Measurements from ENCODE around the gene MTA1. TPM values are rescaled to one million over a fixed set of nuclear protein-coding genes. Genes with fewer than 3 reads are reported as not detected.

The MTA1 gene
- total and polyA plus RNA-seq, 7 experiments from 2014 or later, result 2.8 to 132 (median 117) TPM

DNA sequence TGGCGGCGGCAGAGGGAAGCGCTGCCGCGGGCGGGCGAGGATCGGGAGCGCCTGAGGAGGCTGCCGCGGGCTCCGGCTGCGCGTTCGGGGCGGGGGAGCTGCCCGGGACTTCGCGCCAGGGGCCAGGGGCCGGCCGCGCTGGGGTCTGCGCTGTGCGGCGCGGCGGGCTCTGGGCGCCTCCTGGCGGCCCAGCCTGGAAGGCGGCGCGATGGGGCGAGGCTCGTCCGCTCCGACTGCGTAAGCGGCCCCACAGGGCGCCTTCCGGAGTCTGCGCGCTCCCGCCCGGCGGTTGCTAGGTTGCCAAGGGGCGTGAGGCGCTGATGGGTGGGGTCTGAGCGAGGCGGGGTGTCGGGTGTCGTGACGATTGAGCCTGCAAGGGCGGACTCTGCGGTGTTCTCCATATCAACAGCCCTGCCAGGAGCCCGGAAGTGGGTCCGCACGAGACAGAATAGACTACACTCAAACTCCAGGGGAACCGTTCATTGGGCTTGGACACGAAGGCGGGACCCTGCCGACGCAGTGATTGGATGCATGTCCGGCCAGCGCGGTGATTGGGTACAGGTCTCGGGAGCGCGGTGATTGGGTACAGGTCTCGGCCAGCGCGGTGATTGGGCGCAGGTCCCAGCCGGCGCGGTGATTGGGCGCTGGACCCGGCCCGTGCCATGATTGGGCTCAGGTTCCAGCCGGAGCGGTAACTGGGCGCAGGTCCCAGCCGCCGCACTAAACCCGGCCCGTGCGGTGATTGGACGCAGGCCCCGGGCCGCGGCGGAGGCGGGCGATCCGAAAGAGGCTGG is 71.1 kb downstream of the MTA1 start, which contains the start of gene TEDC1:
Gene TEDC1 (plus strand): TSS at position 675 of the 794 bp plus-strand sequence. CDS start 130 bp downstream, outside the sequence.
- Histone ChIP-seq H3K9me3 (ENCODE audit: control insufficient read depth in 2 of 3, low read length in 3 of 3) (no peaks in the 10 kb centered on the region), H3K36me3 (ENCODE audit: control insufficient read depth in 2 of 3, insufficient read depth in 3 of 3, low read length in 3 of 3) (no peaks in the 10 kb centered on the region), H3K4me1 (ENCODE audit: control insufficient read depth in 2 of 2, insufficient read depth in 2 of 2, low read length in 2 of 2) (peaks cover 16 to 24% of the 10 kb centered on the region in 2 donors), H3K4me3 (ENCODE audit: low read length) (peak within 1 kb of the TSS; percentile 85), H3K27me3 (ENCODE audit: control insufficient read depth in 2 of 2, insufficient read depth in 2 of 2, low read length in 2 of 2) (no peaks in the 10 kb centered on the region), H3K27ac (ENCODE audit: low read depth, low read length) (peak within 1 kb of the TSS; percentile 100)
- Mint-ChIP-seq H3K27me3 (no peaks in the 10 kb centered on the region), H3K4me1 (peaks cover 5 to 24% (median 19%) of the 10 kb centered on the region in 7 donors), H3K27ac (peak within 1 kb of the TSS; percentile 84 to 99 (median 96)), H3K36me3 (peaks cover 0 to 2% (median 0%) of the 10 kb centered on the region in 5 donors), H3K4me3 (peak within 1 kb of the TSS; percentile 79 to 95 (median 86)), H3K9me3 (no peaks in the 10 kb centered on the region)
- intact Hi-C loops (cut with micrococcal nuclease), result loop anchor here (1.0 to 10.0 kb wide), 21 partner anchors 9 to 738 kb away; partner anchors contain the start of genes BRF1 (in 2 of the 2), CDCA4 (in 2 of the 2), CRIP2 (in 2 of the 2) and GPR132 (in 2 of the 2)
- DNase-seq (peak; percentile 96 to 100 (median 100)), ATAC-seq (peak; percentile 75)
- ChIA-PET CTCF (interaction anchor here (1.1 to 4.3 kb wide), 14 partner anchors 10 to 127 kb away, joined by 3 to 94 read pairs (median 10); partner anchors contain the start of gene TEX22), POLR2A (interaction anchor here (1.0 to 4.1 kb wide), 7 partner anchors 9 to 119 kb away, joined by 3 to 80 read pairs (median 7); no protein-coding TSS in a partner anchor)

DNA sequence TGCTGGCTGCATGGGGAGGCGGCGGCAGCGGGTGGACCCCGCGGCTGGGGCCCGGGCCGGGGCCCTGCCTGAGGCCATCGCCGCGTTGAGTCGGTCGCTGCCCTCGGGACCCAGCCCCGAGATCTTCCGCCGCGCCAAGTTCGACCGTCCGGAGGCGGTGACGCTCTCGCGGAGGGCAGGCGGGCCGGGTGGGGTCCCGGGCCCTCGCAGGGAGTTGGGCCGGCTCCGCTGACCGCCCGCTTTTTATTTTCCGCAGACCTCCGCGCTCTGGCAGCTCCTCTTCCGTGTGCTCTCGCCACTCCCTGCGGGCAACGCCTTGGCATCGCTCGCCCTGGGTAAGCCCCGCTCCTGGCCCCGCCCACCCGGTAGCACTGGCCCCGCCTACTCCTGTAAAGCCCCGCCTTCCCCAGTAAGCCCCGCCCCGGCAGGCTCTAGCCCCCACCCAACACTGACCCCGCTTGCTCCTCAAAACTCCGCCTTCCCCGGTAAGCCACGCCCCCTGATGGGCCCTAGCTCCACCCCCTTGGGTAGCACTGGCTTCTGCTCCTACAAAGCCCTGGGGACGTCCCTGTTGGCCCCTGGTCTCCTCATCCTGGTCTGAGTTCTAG is 71.8 kb downstream of the MTA1 start:
- Histone ChIP-seq H3K4me3 (ENCODE audit: low read length) (peak overlapping the region; percentile 71), H3K9me3 (ENCODE audit: control insufficient read depth in 2 of 3, low read length in 3 of 3) (no peaks in the 10 kb centered on the region), H3K36me3 (ENCODE audit: control insufficient read depth in 2 of 3, insufficient read depth in 3 of 3, low read length in 3 of 3) (no peaks in the 10 kb centered on the region), H3K4me1 (ENCODE audit: control insufficient read depth in 2 of 2, insufficient read depth in 2 of 2, low read length in 2 of 2) (peaks cover 13 to 17% of the 10 kb centered on the region in 2 donors), H3K27ac (ENCODE audit: low read depth, low read length) (peak overlapping the region; percentile 100), H3K27me3 (ENCODE audit: control insufficient read depth in 2 of 2, insufficient read depth in 2 of 2, low read length in 2 of 2) (no peaks in the 10 kb centered on the region)
- peak; percentile 66 to 94 (median 70) for DNase-seq
- peaks cover 0 to 2% (median 0%) of the 10 kb centered on the region in 5 donors for H3K36me3 Mint-ChIP-seq
- CTCF ChIA-PET, result interaction anchor here (4.2 to 4.3 kb wide), 2 partner anchors 11 to 121 kb away, joined by 56 to 94 read pairs; no protein-coding TSS in a partner anchor
- H3K4me1 Mint-ChIP-seq, result peaks cover 4 to 21% (median 16%) of the 10 kb centered on the region in 7 donors
- peak overlapping the region; percentile 70 to 89 (median 85) for H3K4me3 Mint-ChIP-seq
- POLR2A ChIA-PET, result interaction anchor here (1.1 to 4.1 kb wide), 2 partner anchors 10 to 70 kb away, joined by 3 to 80 read pairs; no protein-coding TSS in a partner anchor
- intact Hi-C loops (cut with micrococcal nuclease), result loop anchor here (1.0 to 10.0 kb wide), 17 partner anchors 17 to 739 kb away; partner anchors contain the start of genes CDCA4 (in 2 of the 2), CRIP2 (in 2 of the 2), GPR132 (in 2 of the 2) and NUDT14 (in 2 of the 2)
- peak; percentile 53 for ATAC-seq
- peak overlapping the region; percentile 72 to 97 (median 94) for H3K27ac Mint-ChIP-seq
- H3K9me3 Mint-ChIP-seq, result no peaks in the 10 kb centered on the region
- no peaks in the 10 kb centered on the region for H3K27me3 Mint-ChIP-seq

DNA sequence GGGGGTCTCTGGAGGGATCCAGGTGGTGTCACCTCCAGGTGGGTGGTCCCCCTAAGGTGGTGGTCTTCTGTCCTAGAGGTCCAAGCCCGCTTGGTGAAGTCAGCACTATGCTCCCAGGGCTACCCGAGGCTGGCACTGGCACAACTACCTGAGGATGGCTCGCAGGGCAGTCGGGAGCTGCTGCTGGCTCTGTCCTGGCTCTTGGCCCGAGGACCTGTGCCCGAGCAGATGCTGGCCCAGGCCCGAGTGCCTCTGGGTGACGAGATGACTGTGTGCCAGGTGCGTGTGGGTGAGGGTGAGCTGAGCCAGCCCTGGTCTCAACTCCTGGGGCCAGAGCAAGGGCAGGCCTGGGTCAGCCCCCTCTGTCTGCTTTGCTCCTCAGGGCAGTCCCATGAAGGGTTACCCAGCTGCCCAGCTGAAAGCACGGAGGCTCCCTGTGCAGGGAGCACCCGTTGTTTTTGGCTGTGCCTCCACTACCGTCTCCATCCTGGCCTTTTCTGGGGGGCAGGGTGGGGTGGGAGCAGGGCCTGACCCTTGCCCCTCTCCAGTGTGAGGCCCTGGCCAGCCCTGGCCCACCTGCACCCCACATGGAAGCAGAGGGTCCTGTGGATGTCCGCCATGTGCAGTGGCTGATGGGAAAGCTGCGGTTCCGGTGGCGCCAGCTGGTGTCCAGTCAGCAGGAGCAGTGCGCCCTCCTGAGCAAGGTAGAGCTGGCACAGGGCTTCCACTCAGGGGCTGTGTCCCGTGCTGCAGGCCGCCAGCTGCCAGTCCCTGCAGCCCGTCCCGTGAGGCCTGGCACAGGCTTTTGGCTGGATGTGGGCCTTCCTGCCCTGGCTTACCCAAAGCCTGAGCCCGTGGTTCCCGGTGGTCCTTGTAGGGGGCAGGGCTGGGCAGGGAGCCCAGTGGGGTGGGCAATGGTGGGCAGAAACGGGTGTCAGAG is 72.7 kb downstream of the MTA1 start:
- no peaks in the 10 kb centered on the region for H3K27me3 Mint-ChIP-seq
- no peaks in the 10 kb centered on the region for H3K9me3 ChIP-seq (ENCODE audit: control insufficient read depth in 2 of 3, low read length in 3 of 3)
- H3K36me3 ChIP-seq (ENCODE audit: control insufficient read depth in 2 of 3, insufficient read depth in 3 of 3, low read length in 3 of 3), result no peaks in the 10 kb centered on the region
- ATAC-seq (no peak), DNase-seq (peak in 1 of 9 donors; percentile 6)
- peak overlapping the region; percentile 70 to 89 (median 82) for H3K4me3 Mint-ChIP-seq
- H3K27ac Mint-ChIP-seq, result peak overlapping the region; percentile 72 to 94 (median 90)
- peaks cover 0 to 2% (median 0%) of the 10 kb centered on the region in 5 donors for H3K36me3 Mint-ChIP-seq
- peak overlapping the region; percentile 71 for H3K4me3 ChIP-seq (ENCODE audit: low read length)
- ChIA-PET CTCF (interaction anchor here (4.2 to 4.3 kb wide), 2 partner anchors 12 to 122 kb away, joined by 56 to 94 read pairs; no protein-coding TSS in a partner anchor), POLR2A (interaction anchor here (1.1 to 4.1 kb wide), 2 partner anchors 11 to 71 kb away, joined by 3 to 80 read pairs; no protein-coding TSS in a partner anchor)
- H3K27ac ChIP-seq (ENCODE audit: low read depth, low read length), result peak overlapping the region; percentile 100
- intact Hi-C loops (cut with micrococcal nuclease), result loop anchor here in 1 of 2 donors (5.0 to 10.0 kb wide), 2 partner anchors 310 to 398 kb away; partner anchors contain the start of gene NUDT14
- peaks cover 4 to 18% (median 13%) of the 10 kb centered on the region in 7 donors for H3K4me1 Mint-ChIP-seq
- no peaks in the 10 kb centered on the region for H3K9me3 Mint-ChIP-seq
- peaks cover 12 to 13% of the 10 kb centered on the region in 2 donors for H3K4me1 ChIP-seq (ENCODE audit: control insufficient read depth in 2 of 2, insufficient read depth in 2 of 2, low read length in 2 of 2)
- no peaks in the 10 kb centered on the region for H3K27me3 ChIP-seq (ENCODE audit: control insufficient read depth in 2 of 2, insufficient read depth in 2 of 2, low read length in 2 of 2)

DNA sequence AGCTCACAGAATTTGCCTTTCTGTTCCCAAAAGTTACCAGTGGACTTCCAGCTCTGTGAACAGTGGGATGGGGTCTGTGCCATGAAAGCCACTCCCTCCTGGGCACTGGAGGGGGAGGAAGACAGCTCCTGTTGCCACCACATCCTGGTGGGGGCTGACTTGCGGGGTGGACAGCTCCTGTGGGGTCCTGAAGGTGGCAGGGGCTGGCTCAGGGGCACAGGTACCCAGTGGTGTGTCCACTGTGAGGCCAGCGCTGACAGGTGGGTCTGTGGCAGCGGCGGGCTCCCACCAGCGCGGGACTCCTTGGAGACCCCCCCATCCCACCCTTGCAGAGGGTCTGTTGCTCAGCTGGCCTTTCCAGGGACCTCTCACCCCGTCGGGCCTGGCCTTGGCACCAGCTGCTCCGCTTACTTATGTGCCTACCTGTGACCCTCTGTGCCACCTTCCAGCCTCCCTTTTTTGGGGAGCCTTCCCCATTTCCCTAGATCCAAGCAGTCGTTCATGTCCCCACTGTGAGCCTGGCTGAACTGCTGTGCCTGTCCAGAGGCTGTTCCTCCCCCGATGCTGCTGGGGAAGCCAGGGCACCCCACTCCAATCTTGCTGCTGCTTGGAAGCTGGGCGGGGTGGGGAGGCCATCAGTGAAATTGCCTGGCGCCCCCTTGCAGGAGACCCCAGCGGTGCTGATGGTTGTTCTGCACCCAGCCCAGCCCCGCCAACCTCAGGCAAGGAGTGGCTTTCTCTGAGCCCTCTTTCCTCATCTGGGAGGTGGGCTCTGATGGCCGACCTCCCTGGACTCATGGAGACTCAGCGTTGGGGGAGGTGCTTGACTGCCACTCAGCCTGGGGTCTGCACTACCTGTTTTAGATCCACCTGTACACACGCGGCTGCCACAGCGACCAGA is 73.6 kb downstream of the MTA1 start:
- Mint-ChIP-seq H3K9me3 (no peaks in the 10 kb centered on the region), H3K36me3 (peaks cover 0 to 2% (median 0%) of the 10 kb centered on the region in 5 donors), H3K27ac (peak overlapping the region in 3 of 9 donors; percentile 18 to 36 (median 32)), H3K27me3 (no peaks in the 10 kb centered on the region), H3K4me1 (peaks cover 4 to 18% (median 13%) of the 10 kb centered on the region in 7 donors), H3K4me3 (peak overlapping the region in 4 of 10 donors; percentile 25 to 41 (median 30))
- H3K4me1 ChIP-seq (ENCODE audit: control insufficient read depth in 2 of 2, insufficient read depth in 2 of 2, low read length in 2 of 2), result peaks cover 12 to 13% of the 10 kb centered on the region in 2 donors
- ATAC-seq (no peak), DNase-seq (peak in 1 of 9 donors; percentile 20)
- intact Hi-C loops (cut with micrococcal nuclease), result loop anchor here in 1 of 2 donors (5.0 to 10.0 kb wide), 2 partner anchors 311 to 398 kb away; partner anchors contain the start of gene NUDT14
- no peak overlapping the region for H3K4me3 ChIP-seq (ENCODE audit: low read length)
- H3K27me3 ChIP-seq (ENCODE audit: control insufficient read depth in 2 of 2, insufficient read depth in 2 of 2, low read length in 2 of 2), result no peaks in the 10 kb centered on the region
- ChIA-PET CTCF (no interaction called here), POLR2A (no interaction called here)
- H3K9me3 ChIP-seq (ENCODE audit: control insufficient read depth in 2 of 3, low read length in 3 of 3), result no peaks in the 10 kb centered on the region
- no peaks in the 10 kb centered on the region for H3K36me3 ChIP-seq (ENCODE audit: control insufficient read depth in 2 of 3, insufficient read depth in 3 of 3, low read length in 3 of 3)
- no peak overlapping the region for H3K27ac ChIP-seq (ENCODE audit: low read depth, low read length)
